HepG2 (cell line): ENCODE results near the gene INHBC. TPM values are rescaled to one million over a fixed set of nuclear protein-coding genes. Genes with fewer than 3 reads are reported as not detected.
A peak's percentile ranks its signal among the peaks of the same experiment; 100 is the strongest.

Source experiments
- ARID4A ChIP-seq: sonication (generic); formaldehyde crosslinking; IDR thresholded peaks from 2 replicates; pipeline ENCODE4 v1.5.0; 2020; ENCODE audit warnings: mild to moderate bottlenecking, missing genetic modification reagents, borderline replicate concordance
- HNF4A ChIP-seq: sonication (generic); formaldehyde crosslinking; IDR thresholded peaks from 2 replicates; pipeline ENCODE4 v1.4.0; 2020; ENCODE audit warnings: missing genetic modification reagents
- MTF2 ChIP-seq: sonication (generic); formaldehyde crosslinking; IDR thresholded peaks from 2 replicates; pipeline ENCODE4 v1.5.0; 2020; ENCODE audit warnings: missing genetic modification reagents, borderline replicate concordance
- SALL1 ChIP-seq: sonication (generic); formaldehyde crosslinking; IDR thresholded peaks from 2 replicates; pipeline ENCODE4 v1.8.0; 2022; ENCODE audit warnings: mild to moderate bottlenecking, missing genetic modification reagents
- SMC3 ChIP-seq: IDR thresholded peaks from 2 replicates; pipeline ENCODE4 v1.6.1; 2011; ENCODE audit warnings: low read length, improper control_type of control experiment
- STAG1 ChIP-seq: sonication (generic); formaldehyde crosslinking; IDR thresholded peaks from 2 replicates; pipeline ENCODE4 v1.4.0; 2020; ENCODE audit warnings: missing genetic modification reagents
- TEAD2 ChIP-seq: sonication (generic); formaldehyde crosslinking; IDR thresholded peaks from 2 replicates; pipeline ENCODE4 v1.9.0; 2021; ENCODE audit warnings: missing genetic modification reagents
- TIGD3 ChIP-seq: sonication (generic); formaldehyde crosslinking; IDR thresholded peaks from 2 replicates; pipeline ENCODE4 v1.5.1; 2020; ENCODE audit warnings: mild to moderate bottlenecking, missing genetic modification reagents, borderline replicate concordance
- XRCC5 ChIP-seq: fragments of 200-400 bp; formaldehyde crosslinking; optimal IDR thresholded peaks from 2 replicates; pipeline ENCODE3; 2017; ENCODE audit warnings: mild to moderate bottlenecking, low read length
- ZBTB2 ChIP-seq: sonication (generic); formaldehyde crosslinking; IDR thresholded peaks from 2 replicates; pipeline ENCODE4 v1.8.0; 2022; ENCODE audit warnings: low read depth, missing genetic modification reagents
- ZNF670 ChIP-seq: sonication (generic); formaldehyde crosslinking; IDR thresholded peaks from 2 replicates; pipeline ENCODE4 v1.8.0; 2022; ENCODE audit warnings: mild to moderate bottlenecking, missing genetic modification reagents, borderline replicate concordance
- ZNF710 ChIP-seq: sonication (generic); formaldehyde crosslinking; IDR thresholded peaks from 2 replicates; pipeline ENCODE4 v1.5.0; 2020; ENCODE audit warnings: mild to moderate bottlenecking, missing genetic modification reagents, borderline replicate concordance
- ZNF776 ChIP-seq: sonication (generic); formaldehyde crosslinking; IDR thresholded peaks from 2 replicates; pipeline ENCODE4 v1.4.0; 2020; ENCODE audit warnings: mild to moderate bottlenecking, missing genetic modification reagents
- polyA plus RNA-seq, 8 experiments: library from polyadenylated mRNA; depleted of rRNA in 3 of 8; stranded (reverse) in 7 of 8; unstranded in 1 of 8; fragments of >200 nt; fragmentation: Illumina TruSeq in 4 of 8; extraction: Trizol in 4 of 8; gene quantifications; 2 replicates each; pipeline versions ENCODE4 v1.2.1 to v1.2.3, GENCODE V29; 2011 to 2016; ENCODE audit warnings: low read depth in 4 of 8, missing spikeins in 1 of 8, mixed read lengths in 1 of 8; ENCODE audit not compliant: insufficient read depth in 1 of 8
- total RNA-seq, 5 experiments: library from RNA; depleted of rRNA; stranded (reverse); fragments of >200 nt; fragmentation: Illumina TruSeq; extraction: Trizol; gene quantifications; 2 replicates each; pipeline ENCODE4 v1.2.3, GENCODE V29; 2016; ENCODE audit warnings: low read depth in 1 of 5
- TF ChIP-seq, protein P1 (sequence below), 2 experiments: IDR thresholded peaks; 2 replicates each; pipeline ENCODE4 v1.6.1; 2011 to 2012; ENCODE audit warnings: low read length in 2 of 2, borderline replicate concordance in 1 of 2, low read depth in 1 of 2, mild to moderate bottlenecking in 1 of 2, moderate library complexity in 1 of 2

Gene INHBC
- total and polyA plus RNA-seq, 2 of the 13 experiments (the other 11 are each of a cell fraction or from before 2014, with no cell fraction given) = 1.8 to 13.8 TPM

- TF ChIP-seq, protein P1, sequence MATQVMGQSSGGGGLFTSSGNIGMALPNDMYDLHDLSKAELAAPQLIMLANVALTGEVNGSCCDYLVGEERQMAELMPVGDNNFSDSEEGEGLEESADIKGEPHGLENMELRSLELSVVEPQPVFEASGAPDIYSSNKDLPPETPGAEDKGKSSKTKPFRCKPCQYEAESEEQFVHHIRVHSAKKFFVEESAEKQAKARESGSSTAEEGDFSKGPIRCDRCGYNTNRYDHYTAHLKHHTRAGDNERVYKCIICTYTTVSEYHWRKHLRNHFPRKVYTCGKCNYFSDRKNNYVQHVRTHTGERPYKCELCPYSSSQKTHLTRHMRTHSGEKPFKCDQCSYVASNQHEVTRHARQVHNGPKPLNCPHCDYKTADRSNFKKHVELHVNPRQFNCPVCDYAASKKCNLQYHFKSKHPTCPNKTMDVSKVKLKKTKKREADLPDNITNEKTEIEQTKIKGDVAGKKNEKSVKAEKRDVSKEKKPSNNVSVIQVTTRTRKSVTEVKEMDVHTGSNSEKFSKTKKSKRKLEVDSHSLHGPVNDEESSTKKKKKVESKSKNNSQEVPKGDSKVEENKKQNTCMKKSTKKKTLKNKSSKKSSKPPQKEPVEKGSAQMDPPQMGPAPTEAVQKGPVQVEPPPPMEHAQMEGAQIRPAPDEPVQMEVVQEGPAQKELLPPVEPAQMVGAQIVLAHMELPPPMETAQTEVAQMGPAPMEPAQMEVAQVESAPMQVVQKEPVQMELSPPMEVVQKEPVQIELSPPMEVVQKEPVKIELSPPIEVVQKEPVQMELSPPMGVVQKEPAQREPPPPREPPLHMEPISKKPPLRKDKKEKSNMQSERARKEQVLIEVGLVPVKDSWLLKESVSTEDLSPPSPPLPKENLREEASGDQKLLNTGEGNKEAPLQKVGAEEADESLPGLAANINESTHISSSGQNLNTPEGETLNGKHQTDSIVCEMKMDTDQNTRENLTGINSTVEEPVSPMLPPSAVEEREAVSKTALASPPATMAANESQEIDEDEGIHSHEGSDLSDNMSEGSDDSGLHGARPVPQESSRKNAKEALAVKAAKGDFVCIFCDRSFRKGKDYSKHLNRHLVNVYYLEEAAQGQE (IDR thresholded peaks at IDR 0.05; ENCODE audit: borderline replicate concordance in 1 of 2, low read depth in 1 of 2, low read length in 2 of 2) = peak in 1 of 2 experiments; percentile 9; a peak in 1 of 4 replicates
- TF ChIP-seq ARID4A = peak; percentile 59; the same call in 1 of the 2 replicates
- TF ChIP-seq ZNF670 (CRISPR knock-in tag) = 0 out of 2 replicates have a peak, but pooled peaks have one; percentile 19
- TF ChIP-seq ZNF776 (CRISPR knock-in tag) = no peak
- peak; percentile 97 for TF ChIP-seq XRCC5
- TF ChIP-seq STAG1 (CRISPR knock-in tag) = peak; percentile 80
- no peak for TF ChIP-seq HNF4A (CRISPR knock-in tag)
- no peak for TF ChIP-seq TEAD2 (CRISPR knock-in tag)
- TF ChIP-seq ZBTB2 (CRISPR knock-in tag) = no peak
- no peak for TF ChIP-seq TIGD3 (CRISPR knock-in tag)
- TF ChIP-seq SMC3 = peak; percentile 45; the same call in 1 of the 2 replicates
- peak; percentile 50; the same call in 1 of the 2 replicates for TF ChIP-seq SALL1 (CRISPR knock-in tag)
- TF ChIP-seq ZNF710 (CRISPR knock-in tag) = 0 out of 2 replicates have a peak, but pooled peaks have one; percentile 39
- peak; percentile 74; the same call in 1 of the 2 replicates for TF ChIP-seq MTF2
Observed at GRCh38 chr12:57462251-57462911, 27.8 kb downstream of the INHBC start (continued).
